Transverse colon (tissue), 4 donors: Measurements from ENCODE around the gene IDH3G. TPM values are rescaled to one million over a fixed set of nuclear protein-coding genes. Genes with fewer than 3 reads are reported as not detected.

ENCODE experiments used
- DNase-seq: peaks from one replicate; pipeline ENCODE4 v3.0.0-alpha.2; 2019
- H3K27ac ChIP-seq, 4 donors: fragments of 200-600 bp; sonication (generic); 2 replicates each; pipeline ENCODE4 v1.5.1; 2016 to 2018; ENCODE audit warnings: inconsistent platforms in 4 of 4
- H3K27me3 ChIP-seq: fragments of 200-600 bp; sonication (generic); 2 replicates; pipeline ENCODE4 v1.5.1; 2017; ENCODE audit warnings: inconsistent platforms
- H3K36me3 ChIP-seq, 4 donors: fragments of 200-600 bp; sonication (generic); 2 replicates each; pipeline ENCODE4 v1.5.1; 2017 to 2019; ENCODE audit warnings: inconsistent platforms in 4 of 4
- H3K4me1 ChIP-seq, 4 donors: fragments of 200-600 bp; sonication (generic); 2 replicates each; pipeline ENCODE4 v1.5.1; 2017 to 2020; ENCODE audit warnings: inconsistent platforms in 4 of 4
- H3K4me3 ChIP-seq, 4 donors: fragments of 200-600 bp; sonication (generic); 1 replicate in 1 of 4; 2 replicates in 3 of 4; pipeline versions ENCODE4 v1.5.1 to v1.6.1; 2017 to 2019; ENCODE audit warnings: inconsistent platforms in 4 of 4
- H3K9me3 ChIP-seq, 2 donors: fragments of 200-600 bp; sonication (generic); 2 replicates each; pipeline ENCODE4 v1.5.1; 2017 to 2019; ENCODE audit warnings: inconsistent platforms in 2 of 2
- CTCF ChIP-seq, 5 experiments: fragments of 200-600 bp in 3 of 5; fragments of 450-650 bp in 2 of 5; sonication (generic) in 3 of 5; IDR thresholded peaks; 1 replicate in 2 of 5; 2 replicates in 3 of 5; pipeline ENCODE4 v1.5.1; 2016 to 2017; ENCODE audit warnings: antibody characterized with exemption in 5 of 5, inconsistent platforms in 3 of 5, mild to moderate bottlenecking in 2 of 5, moderate library complexity in 1 of 5
- EP300 ChIP-seq: sonication (generic); formaldehyde crosslinking; IDR thresholded peaks from one replicate; pipeline ENCODE4 v1.6.1; 2017; ENCODE audit warnings: antibody characterized with exemption, low read depth
- POLR2A ChIP-seq: fragments of 450-650 bp; IDR thresholded peaks from one replicate; pipeline ENCODE4 v1.6.1; 2016; ENCODE audit warnings: antibody characterized with exemption, mild to moderate bottlenecking, moderate library complexity
- POLR2AphosphoS5 ChIP-seq, 3 donors: sonication (generic); formaldehyde crosslinking; IDR thresholded peaks; one replicate each; pipeline ENCODE4 v1.6.1; 2016; ENCODE audit warnings: antibody characterized with exemption in 3 of 3
- WGBS, 2 donors: methylation state at CpG; one replicate each; pipeline ENCODE4 v1.1.5; 2018; ENCODE audit warnings: low coverage in 1 of 2; 5-methylcytosine and 5-hydroxymethylcytosine counted together
- in situ Hi-C, 4 donors: fragments of 200-750 bp; cut with MboI; loops; one replicate each; pipeline versions ENCODE4 v1.15.0 to v1.15.1; 2017; ENCODE audit warnings: low sequenced_read_pairs in 3 of 4, low pct_ligation_motif_present in 1 of 4, low pct_unique_long_range_greater_than_20kb in 1 of 4
- intact Hi-C: fragments of 100-400 bp; cut with DNase I; formaldehyde crosslinking; loops from one replicate; pipeline ENCODE4 v1.15.1; 2023; ENCODE audit warnings: low total_unique reads
- total RNA-seq, 4 donors: library from RNA; depleted of rRNA; stranded (reverse); fragments of >200 nt; gene quantifications; one replicate each; pipeline ENCODE4 v1.1.0, GENCODE V29; 2016

The IDH3G gene
- total RNA-seq, 4 donors from 2014 or later: 77.5 to 203 (median 117) TPM

GRCh38 chrX:153763989-153764755, 30.0 kb downstream of the IDH3G start, which contains the start of gene PLXNB3:
TSS of gene PLXNB3 (plus strand) at chrX:153764249. CDS start at chrX:153765536, 1,287 bp downstream.
- Histone ChIP-seq H3K27ac (peak within 1 kb of the TSS; percentile 47 to 81 (median 65)), H3K36me3 (no peaks in the 10 kb centered on the region), H3K9me3 (no peaks in the 10 kb centered on the region), H3K27me3 (no peaks in the 10 kb centered on the region), H3K4me3 (peak within 1 kb of the TSS in 3 of 4 donors; percentile 2 to 13 (median 12)), H3K4me1 (no peaks in the 10 kb centered on the region)
- 39% methylated on average over 26 of the region's 26 CpGs; no CpG with 5 or more reads in 1 of the 2 donors for WGBS, 2 donors
- peak; percentile 84 for DNase-seq
- in situ Hi-C loops (loop anchor here in 1 of 4 donors (25.0 kb wide), 1 partner anchor 198 kb away; the partner anchor contains the start of genes HCFC1 and TMEM187), intact Hi-C loops (no loop called here)
- no peak for TF ChIP-seq EP300
- TF ChIP-seq POLR2AphosphoS5 (IDR thresholded peaks at IDR 0.05): peak in 1 of 3 donors; percentile 32
- no peak for TF ChIP-seq POLR2A
- TF ChIP-seq CTCF (IDR thresholded peaks at IDR 0.05): peak; percentile 67 to 86 (median 76)

- in situ Hi-C loops (loop anchor here in 1 of 4 donors (25.0 kb wide), 1 partner anchor 199 kb away; the partner anchor contains the start of genes HCFC1 and TMEM187), intact Hi-C loops (no loop called here)
- DNase-seq: no peak
- TF ChIP-seq EP300: no peak
- no peak overlapping the region for H3K27ac ChIP-seq
- no peaks in the 10 kb centered on the region for H3K4me1 ChIP-seq
- H3K9me3 ChIP-seq: no peaks in the 10 kb centered on the region
- H3K36me3 ChIP-seq: no peaks in the 10 kb centered on the region
- H3K4me3 ChIP-seq: no peak overlapping the region
- 77% methylated on average over 18 of the region's 18 CpGs; no CpG with 5 or more reads in 1 of the 2 donors for WGBS, 2 donors
- no peaks in the 10 kb centered on the region for H3K27me3 ChIP-seq
Observed at GRCh38 chrX:153763298-153763932, 30.8 kb downstream of the IDH3G start.

- TF ChIP-seq CTCF (IDR thresholded peaks at IDR 0.05): no peak
Observed at GRCh38 chrX:153762626-153763173, 31.5 kb downstream of the IDH3G start.

GRCh38 chrX:153761863-153762262, 32.3 kb downstream of the IDH3G start:
- H3K4me3 ChIP-seq: no peak overlapping the region
- DNase-seq: no peak
- TF ChIP-seq EP300: no peak
- no peak for TF ChIP-seq POLR2AphosphoS5 (IDR thresholded peaks at IDR 0.05)
- TF ChIP-seq CTCF (IDR thresholded peaks at IDR 0.05): no peak
- no peak for TF ChIP-seq POLR2A
- in situ Hi-C loops (loop anchor here in 1 of 4 donors (25.0 kb wide), 1 partner anchor 200 kb away; the partner anchor contains the start of genes HCFC1 and TMEM187), intact Hi-C loops (no loop called here)
- H3K36me3 ChIP-seq: no peaks in the 10 kb centered on the region
- H3K27me3 ChIP-seq: no peaks in the 10 kb centered on the region
- WGBS, 2 donors: 80% methylated on average over 15 of the region's 15 CpGs; no CpG with 5 or more reads in 1 of the 2 donors
- no peaks in the 10 kb centered on the region for H3K9me3 ChIP-seq
- H3K27ac ChIP-seq: no peak overlapping the region
- H3K4me1 ChIP-seq: no peaks in the 10 kb centered on the region

More at GRCh38 chrX:153762626-153763173, 31.5 kb downstream of the IDH3G start:
- no peaks in the 10 kb centered on the region for H3K36me3 ChIP-seq
- no peaks in the 10 kb centered on the region for H3K9me3 ChIP-seq
- no peak overlapping the region for H3K27ac ChIP-seq
- in situ Hi-C loops (loop anchor here in 1 of 4 donors (25.0 kb wide), 1 partner anchor 200 kb away; the partner anchor contains the start of genes HCFC1 and TMEM187), intact Hi-C loops (no loop called here)
- DNase-seq: no peak
- H3K27me3 ChIP-seq: no peaks in the 10 kb centered on the region
- no peaks in the 10 kb centered on the region for H3K4me1 ChIP-seq
- no peak overlapping the region for H3K4me3 ChIP-seq
- 82% methylated on average over 12 of the region's 14 CpGs; no CpG with 5 or more reads in 1 of the 2 donors for WGBS, 2 donors
